Measurements from ENCODE around the gene CBFA2T2. TPM values are rescaled to one million over a fixed set of nuclear protein-coding genes. Genes with fewer than 3 reads are reported as not detected.

CBFA2T2 gene
- total and polyA plus RNA-seq, 10 of the 15 experiments (the other 5 are each of a cell fraction or from before 2014, with no cell fraction given) = 0.61 to 8.6 (median 5.5) TPM

GRCh38 chr20:33658510-33658909, 168.6 kb downstream of the CBFA2T2 start:
- CTCF ChIA-PET = interaction anchor here (0.9 kb wide), 1 partner anchor 9 kb away, joined by 3 read pairs; no protein-coding TSS in a partner anchor

More at GRCh38 chr20:33658510-33658909, 168.6 kb downstream of the CBFA2T2 start:
- DNase-seq (ENCODE audit: low read depth, low spot score) (no peak), FAIRE-seq (no peak), ATAC-seq (no peak)
- SMC1A ChIA-PET (ENCODE audit: uncharacterized antibody, unreplicated experiment) = no interaction called here
- Histone ChIP-seq H3K27ac (ENCODE audit: control insufficient read depth, insufficient read depth) (no peak overlapping the region), H3K79me2 (ENCODE audit: control insufficient read depth, insufficient read depth, low read length) (no peaks in the 10 kb centered on the region), H3K4me1 (ENCODE audit: control insufficient read depth, insufficient read depth, low read length) (peaks cover 7% of the 10 kb centered on the region), H3K9ac (ENCODE audit: control insufficient read depth, insufficient read depth, low read length) (no peak overlapping the region), H3K4me2 (ENCODE audit: control insufficient read depth, insufficient read depth) (no peak overlapping the region), H3K27me3 (replicated peaks in 1 of 2; ENCODE audit: control insufficient read depth in 2 of 2, insufficient read depth in 2 of 2, low read length in 1 of 2) (peaks cover 0 to 2% of the 10 kb centered on the region in 2 experiments; a peak in 1 of 4 replicates), H4K20me1 (ENCODE audit: control insufficient read depth, insufficient read depth) (no peaks in the 10 kb centered on the region), H3K36me3 (ENCODE audit: control insufficient read depth in 2 of 2, insufficient read depth in 2 of 2, low read length in 1 of 2) (no peaks in the 10 kb centered on the region), H3K9me3 (replicated peaks; ENCODE audit: control insufficient read depth, insufficient read depth, low read length) (no peaks in the 10 kb centered on the region), H2AFZ (ENCODE audit: control insufficient read depth, low read depth, low read length) (no peak overlapping the region), H3K4me3 (no peak overlapping the region)
- POLR2A ChIA-PET = interaction anchor here (0.5 kb wide), 1 partner anchor 83 kb away, joined by 4 read pairs; no protein-coding TSS in a partner anchor
- no TSS peak for BruUV-seq (replicated peaks)
- 88% methylated on average over 8 of the region's 8 CpGs for WGBS (ENCODE audit: insufficient coverage, insufficient replicate concordance, low lambda C conversion rate, missing lambda C conversion rate)
- in situ Hi-C loops (cut with MboI) (no loop called here), intact Hi-C loops (cut with micrococcal nuclease; ENCODE audit: unreplicated experiment) (no loop called here)
- RAD21 ChIA-PET (ENCODE audit: unreplicated experiment) = no interaction called here
- TF ChIP-seq USF1 (IDR thresholded peaks at IDR 0.05; ENCODE audit: borderline replicate concordance, extremely low read length, insufficient read depth, low read depth, low read length) (no peak), CREB1 (IDR thresholded peaks at IDR 0.05; ENCODE audit: low read depth) (no peak), BCL3 (IDR thresholded peaks at IDR 0.05; ENCODE audit: borderline replicate concordance, insufficient read depth, low read depth, low read length, poor library complexity, severe bottlenecking) (no peak), REST (IDR thresholded peaks at IDR 0.05; ENCODE audit: low read depth, low read length) (no peak)
